PC-3 (cell line): ENCODE measurements around the gene CIB2. TPM values are rescaled to one million over a fixed set of nuclear protein-coding genes. Genes with fewer than 3 reads are reported as not detected.

Experiments used
- ATAC-seq: fragments of 200-7000 bp; cut with Tn5 transposase; 2 replicates; pipeline ENCODE4 v1.9.1; 2020; ENCODE audit warnings: mild to moderate bottlenecking, moderate library complexity
- BruUV-seq: library from RNA; stranded (reverse); fragments of 400-500 nt; replicated peaks from 2 replicates; lab custom pipeline; 2021; lab: Mats Ljungman, UMichigan
- CTCF ChIA-PET: fragments of 300-600 bp; sonication (Branson Sonifier 250); formaldehyde crosslinking; loops from one replicate; lab custom pipeline; 2022; ENCODE audit warnings: antibody characterized with exemption; lab: Charles Lee
- POLR2A ChIA-PET: fragments of 300-600 bp; sonication (Branson Sonifier 250); formaldehyde crosslinking; loops from one replicate; lab custom pipeline; 2022; ENCODE audit warnings: antibody characterized with exemption; ENCODE audit not compliant: unreplicated experiment; lab: Charles Lee
- DNase-seq: peaks from one replicate; pipeline ENCODE4 v3.0.0-alpha.2; 2015
- H2AFZ ChIP-seq: fragments of 300-600 bp; sonication (generic); 2 replicates; pipeline ENCODE4 v1.6.0; 2016; ENCODE audit warnings: antibody characterized with exemption, low read length
- H3F3A ChIP-seq: fragments of 300-600 bp; sonication (generic); one replicate; pipeline ENCODE4 v1.6.0; 2017; ENCODE audit warnings: antibody characterized with exemption, low read length, control low read depth, mild to moderate bottlenecking; ENCODE audit not compliant: unreplicated experiment
- H3K27ac ChIP-seq: fragments of 300-600 bp; sonication (generic); 2 replicates; pipeline ENCODE4 v1.5.1; 2016; ENCODE audit warnings: mild to moderate bottlenecking, low read length
- H3K27me3 ChIP-seq: fragments of 300-600 bp; sonication (generic); 2 replicates; pipeline ENCODE4 v1.6.1; 2016; ENCODE audit warnings: low read length, mixed read lengths
- H3K36me3 ChIP-seq: fragments of 300-600 bp; sonication (generic); 2 replicates; pipeline ENCODE4 v1.6.1; 2016; ENCODE audit warnings: low read depth, mixed run types, low read length, mixed read lengths
- H3K4me1 ChIP-seq: fragments of 300-600 bp; sonication (generic); 2 replicates; pipeline ENCODE4 v1.5.1; 2016; ENCODE audit warnings: low read length; ENCODE audit not compliant: insufficient read depth
- H3K4me2 ChIP-seq: fragments of 300-600 bp; sonication (generic); 2 replicates; pipeline ENCODE4 v1.6.0; 2016; ENCODE audit warnings: low read length
- H3K4me3 ChIP-seq: fragments of 300-600 bp; sonication (generic); 2 replicates; pipeline ENCODE4 v1.5.1; 2016; ENCODE audit warnings: mild to moderate bottlenecking, low read length, mixed read lengths
- H3K79me2 ChIP-seq: fragments of 300-600 bp; sonication (generic); 2 replicates; pipeline ENCODE4 v1.6.1; 2017; ENCODE audit warnings: low read length, mixed read lengths
- H3K9ac ChIP-seq: fragments of 300-600 bp; sonication (generic); 2 replicates; pipeline ENCODE4 v1.6.0; 2016; ENCODE audit warnings: mild to moderate bottlenecking, low read length
- H3K9me2 ChIP-seq: fragments of 300-600 bp; sonication (generic); replicated peaks from 2 replicates; pipeline ENCODE4 v1.6.1; 2016; ENCODE audit warnings: mixed run types, low read length, mixed read lengths
- H3K9me3 ChIP-seq: fragments of 300-600 bp; sonication (generic); 2 replicates; pipeline ENCODE4 v1.6.1; 2016; ENCODE audit warnings: low read length, mixed read lengths
- H4K20me1 ChIP-seq: fragments of 300-600 bp; sonication (generic); 2 replicates; pipeline ENCODE4 v1.6.1; 2016; ENCODE audit warnings: low read length, mixed read lengths
- EZH2 ChIP-seq: fragments of 300-600 bp; sonication (generic); IDR thresholded peaks from one replicate; pipeline ENCODE4 v1.6.1; 2017; ENCODE audit warnings: antibody characterized with exemption, mild to moderate bottlenecking, low read length; ENCODE audit not compliant: unreplicated experiment
- EZH2phosphoT487 ChIP-seq: fragments of 300-600 bp; sonication (generic); IDR thresholded peaks from 2 replicates; pipeline ENCODE4 v1.6.1; 2018; ENCODE audit warnings: mild to moderate bottlenecking, antibody characterized with exemption, low read length, borderline replicate concordance
- intact Hi-C: fragments of 100-400 bp; cut with micrococcal nuclease; formaldehyde crosslinking; loops from 2 replicates; pipeline ENCODE4 v1.9.0; 2023
- total RNA-seq: library from RNA; depleted of rRNA; stranded (reverse); fragments of >200 nt; gene quantifications from 2 replicates; pipeline ENCODE4 v1.2.3, GENCODE V29; 2014
- TF ChIP-seq, protein P1 (sequence below): fragments of 300-600 bp; sonication (generic); conservative IDR thresholded peaks from 2 replicates; pipeline ENCODE4 v1.5.1; 2017; ENCODE audit warnings: antibody characterized with exemption, low read depth, mild to moderate bottlenecking, low read length

CIB2 gene
- total RNA-seq, 1 experiment from 2014 or later, result 10.4 TPM

GRCh38 chr15:78077871-78078210 is 53.4 kb downstream of the CIB2 start:
- H3K27me3 ChIP-seq, result no peaks in the 10 kb centered on the region
- no peaks in the 10 kb centered on the region for H3K9me2 ChIP-seq
- H3K79me2 ChIP-seq, result peaks cover 40% of the 10 kb centered on the region
- CTCF ChIA-PET, result interaction anchor here (0.6 kb wide), 1 partner anchor 43 kb away, joined by 3 read pairs; no protein-coding TSS in a partner anchor
- ATAC-seq (peak; percentile 50), DNase-seq (peak; percentile 38)
- H2AFZ ChIP-seq, result peak overlapping the region; percentile 90
- H3K4me2 ChIP-seq, result peak overlapping the region; percentile 88
- TF ChIP-seq EZH2 (no peak), EZH2phosphoT487 (no peak)
- TF ChIP-seq, protein P1, sequence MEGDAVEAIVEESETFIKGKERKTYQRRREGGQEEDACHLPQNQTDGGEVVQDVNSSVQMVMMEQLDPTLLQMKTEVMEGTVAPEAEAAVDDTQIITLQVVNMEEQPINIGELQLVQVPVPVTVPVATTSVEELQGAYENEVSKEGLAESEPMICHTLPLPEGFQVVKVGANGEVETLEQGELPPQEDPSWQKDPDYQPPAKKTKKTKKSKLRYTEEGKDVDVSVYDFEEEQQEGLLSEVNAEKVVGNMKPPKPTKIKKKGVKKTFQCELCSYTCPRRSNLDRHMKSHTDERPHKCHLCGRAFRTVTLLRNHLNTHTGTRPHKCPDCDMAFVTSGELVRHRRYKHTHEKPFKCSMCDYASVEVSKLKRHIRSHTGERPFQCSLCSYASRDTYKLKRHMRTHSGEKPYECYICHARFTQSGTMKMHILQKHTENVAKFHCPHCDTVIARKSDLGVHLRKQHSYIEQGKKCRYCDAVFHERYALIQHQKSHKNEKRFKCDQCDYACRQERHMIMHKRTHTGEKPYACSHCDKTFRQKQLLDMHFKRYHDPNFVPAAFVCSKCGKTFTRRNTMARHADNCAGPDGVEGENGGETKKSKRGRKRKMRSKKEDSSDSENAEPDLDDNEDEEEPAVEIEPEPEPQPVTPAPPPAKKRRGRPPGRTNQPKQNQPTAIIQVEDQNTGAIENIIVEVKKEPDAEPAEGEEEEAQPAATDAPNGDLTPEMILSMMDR, result no peak
- BruUV-seq, result no TSS peak
- H3K9ac ChIP-seq, result no peak overlapping the region
- H3F3A ChIP-seq, result no peaks in the 10 kb centered on the region
- H3K9me3 ChIP-seq, result no peaks in the 10 kb centered on the region
- H3K4me3 ChIP-seq, result peak overlapping the region; percentile 70
- 0 out of 2 replicates have a peak overlapping the region, but pooled peaks have one; percentile 25 for H3K27ac ChIP-seq
- peaks cover 15% of the 10 kb centered on the region for H3K4me1 ChIP-seq
- no peaks in the 10 kb centered on the region for H3K36me3 ChIP-seq
- intact Hi-C loops, result loop anchor here (10.0 kb wide), 1 partner anchor 73 kb away; no protein-coding TSS in a partner anchor
- POLR2A ChIA-PET, result no interaction called here
- no peaks in the 10 kb centered on the region for H4K20me1 ChIP-seq

- Histone ChIP-seq H3K79me2 (peaks cover 46% of the 10 kb centered on the region), H3K4me2 (peak within 1 kb of the TSS; percentile 97), H3K27ac (0 out of 2 replicates have a peak within 1 kb of the TSS, but pooled peaks have one; percentile 25), H2AFZ (peak within 1 kb of the TSS; percentile 90), H3K36me3 (no peaks in the 10 kb centered on the region), H3K4me3 (peak within 1 kb of the TSS; percentile 78), H3K9ac (peak within 1 kb of the TSS; percentile 62), H3F3A (no peaks in the 10 kb centered on the region), H3K9me3 (no peaks in the 10 kb centered on the region), H3K27me3 (no peaks in the 10 kb centered on the region), H3K4me1 (peaks cover 15% of the 10 kb centered on the region), H4K20me1 (no peaks in the 10 kb centered on the region), H3K9me2 (no peaks in the 10 kb centered on the region)
- TF ChIP-seq EZH2phosphoT487 (no peak), EZH2 (no peak)
- TF ChIP-seq, protein P1, result no peak
- POLR2A ChIA-PET, result no interaction called here
- ATAC-seq, result peak; percentile 66
- peak; percentile 52 for DNase-seq
- CTCF ChIA-PET, result no interaction called here
- intact Hi-C loops, result loop anchor here (10.0 kb wide), 1 partner anchor 72 kb away; no protein-coding TSS in a partner anchor
- no TSS peak for BruUV-seq
Observed at GRCh38 chr15:78077053-78077870, 54.0 kb downstream of the CIB2 start, which contains the start of gene TBC1D2B. Gene TBC1D2B (minus strand): TSS chr15:78077711. CDS start chr15:78077652, 59 bp downstream.
